OCI-LY3 (cell line): Measurements from ENCODE around the gene SRPK3.
A peak's percentile ranks its signal among the peaks of the same experiment; 100 is the strongest.

Source experiments
- H2AFZ ChIP-seq: fragments of 200-600, 300-600 bp; shearing (Covaris generic); 2 replicates; pipeline ENCODE4 v1.6.0; 2014; ENCODE audit warnings: antibody characterized with exemption, low read depth, low read length
- H3K27ac ChIP-seq: fragments of 200-600, 300-600 bp; sonication (generic); 2 replicates; pipeline ENCODE4 v1.5.1; 2014; ENCODE audit warnings: mild to moderate bottlenecking, low read length, moderate library complexity, mixed read lengths
- H3K27me3 ChIP-seq: fragments of 200-600, 300-600 bp; sonication (generic); 2 replicates; pipeline ENCODE4 v1.6.1; 2014; ENCODE audit warnings: low read depth, low read length, mixed read lengths
- H3K36me3 ChIP-seq: fragments of 200-600, 300-600 bp; sonication (generic); replicated peaks from 2 replicates; pipeline ENCODE3; 2014; ENCODE audit warnings: low read depth, low read length, mixed read lengths
- H3K4me1 ChIP-seq: fragments of 300-600, 200-600 bp; sonication (generic); 2 replicates; pipeline ENCODE4 v1.6.1; 2014; ENCODE audit warnings: low read length, mixed read lengths
- H3K4me2 ChIP-seq: fragments of 200-600, 300-600 bp; sonication (generic); 2 replicates; pipeline ENCODE4 v1.6.1; 2014; ENCODE audit warnings: low read length, mixed read lengths
- H3K4me3 ChIP-seq: fragments of 300-600, 200-600 bp; sonication (generic); 2 replicates; pipeline ENCODE4 v1.5.1; 2014; ENCODE audit warnings: antibody characterized with exemption, mild to moderate bottlenecking, low read length, moderate library complexity
- H3K79me2 ChIP-seq: fragments of 300-600, 200-600 bp; shearing (Covaris generic); 2 replicates; pipeline ENCODE4 v1.6.1; 2014; ENCODE audit warnings: mild to moderate bottlenecking, low read length, mixed read lengths
- H3K9ac ChIP-seq: fragments of 300-600, 200-600 bp; shearing (Covaris generic); 2 replicates; pipeline ENCODE4 v1.6.0; 2014; ENCODE audit warnings: mild to moderate bottlenecking, low read length, moderate library complexity
- H3K9me3 ChIP-seq: fragments of 200-600, 300-600 bp; shearing (Covaris generic); 2 replicates; pipeline ENCODE4 v1.6.1; 2014; ENCODE audit warnings: low read length, mixed read lengths; ENCODE audit not compliant: insufficient read depth
- H4K20me1 ChIP-seq: fragments of 200-600, 300-600 bp; sonication (generic); 2 replicates; pipeline ENCODE4 v1.6.1; 2016; ENCODE audit warnings: low read length, mixed read lengths; ENCODE audit not compliant: insufficient read depth
- CTCF ChIP-seq: fragments of 200-600, 300-600 bp; sonication (generic); IDR thresholded peaks from 2 replicates; pipeline ENCODE4 v1.5.1; 2014; ENCODE audit warnings: antibody characterized with exemption, low read length, low read depth
- EZH2phosphoT487 ChIP-seq: fragments of 200-600 bp; shearing (Covaris generic); IDR thresholded peaks from 2 replicates; pipeline ENCODE4 v1.6.1; 2018; ENCODE audit warnings: antibody characterized with exemption, mixed run types, low read depth

Gene SRPK3

GRCh38 chrX:153763298-153763932, 17.4 kb upstream of the SRPK3 start:
- no peak overlapping the region for H3K4me2 ChIP-seq

GRCh38 chrX:153763989-153764755, 16.7 kb upstream of the SRPK3 start, which contains the start of gene PLXNB3:
TSS of gene PLXNB3 (plus strand) at chrX:153764249. CDS start at chrX:153765536, 1,287 bp downstream.
- no peaks in the 10 kb centered on the region for H3K79me2 ChIP-seq
- H3K9ac ChIP-seq, result peak within 1 kb of the TSS; percentile 20; the same call in 1 of the 2 replicates
- TF ChIP-seq EZH2phosphoT487, result no peak
- peak; percentile 82 for TF ChIP-seq CTCF
- H3K27ac ChIP-seq, result no peak within 1 kb of the TSS
- H3K4me2 ChIP-seq, result peak within 1 kb of the TSS; percentile 77
- no peaks in the 10 kb centered on the region for H3K27me3 ChIP-seq
- no peaks in the 10 kb centered on the region for H3K9me3 ChIP-seq
- H3K4me3 ChIP-seq, result peak within 1 kb of the TSS; percentile 70
- H3K4me1 ChIP-seq, result peaks cover 13% of the 10 kb centered on the region; the same call in 1 of the 2 replicates
- no peaks in the 10 kb centered on the region for H3K36me3 ChIP-seq
- no peaks in the 10 kb centered on the region for H4K20me1 ChIP-seq
- H2AFZ ChIP-seq, result no peak within 1 kb of the TSS

More at GRCh38 chrX:153763298-153763932, 17.4 kb upstream of the SRPK3 start:
- H2AFZ ChIP-seq, result no peak overlapping the region
- no peaks in the 10 kb centered on the region for H3K27me3 ChIP-seq
- H3K4me1 ChIP-seq, result peaks cover 13% of the 10 kb centered on the region; the same call in 1 of the 2 replicates
- no peaks in the 10 kb centered on the region for H3K9me3 ChIP-seq
- H4K20me1 ChIP-seq, result no peaks in the 10 kb centered on the region
- no peak overlapping the region for H3K27ac ChIP-seq
- H3K9ac ChIP-seq, result no peak overlapping the region
- H3K4me3 ChIP-seq, result no peak overlapping the region
- TF ChIP-seq CTCF (no peak), EZH2phosphoT487 (no peak)
- no peaks in the 10 kb centered on the region for H3K36me3 ChIP-seq
- no peaks in the 10 kb centered on the region for H3K79me2 ChIP-seq

- H3K9me3 ChIP-seq, result no peaks in the 10 kb centered on the region
- H3K79me2 ChIP-seq, result no peaks in the 10 kb centered on the region
- H3K4me1 ChIP-seq, result peaks cover 13% of the 10 kb centered on the region; the same call in 1 of the 2 replicates
- no peak overlapping the region for H3K27ac ChIP-seq
- no peaks in the 10 kb centered on the region for H4K20me1 ChIP-seq
- H3K9ac ChIP-seq, result no peak overlapping the region
- H3K4me3 ChIP-seq, result 0 out of 2 replicates have a peak overlapping the region, but pooled peaks have one; percentile 70
- 0 out of 2 replicates have a peak overlapping the region, but pooled peaks have one; percentile 77 for H3K4me2 ChIP-seq
- no peaks in the 10 kb centered on the region for H3K36me3 ChIP-seq
- no peak overlapping the region for H2AFZ ChIP-seq
- no peak for TF ChIP-seq CTCF
- TF ChIP-seq EZH2phosphoT487, result no peak
- no peaks in the 10 kb centered on the region for H3K27me3 ChIP-seq
These were observed 16.1 kb upstream of the SRPK3 start for GRCh38 chrX:153764786-153765137.
